ENCODE measurements around the gene MRPS18A. TPM values are rescaled to one million over a fixed set of nuclear protein-coding genes. Genes with fewer than 3 reads are reported as not detected.

Gene MRPS18A
- total RNA-seq, 1 donor from 2014 or later = 41.8 TPM

DNA sequence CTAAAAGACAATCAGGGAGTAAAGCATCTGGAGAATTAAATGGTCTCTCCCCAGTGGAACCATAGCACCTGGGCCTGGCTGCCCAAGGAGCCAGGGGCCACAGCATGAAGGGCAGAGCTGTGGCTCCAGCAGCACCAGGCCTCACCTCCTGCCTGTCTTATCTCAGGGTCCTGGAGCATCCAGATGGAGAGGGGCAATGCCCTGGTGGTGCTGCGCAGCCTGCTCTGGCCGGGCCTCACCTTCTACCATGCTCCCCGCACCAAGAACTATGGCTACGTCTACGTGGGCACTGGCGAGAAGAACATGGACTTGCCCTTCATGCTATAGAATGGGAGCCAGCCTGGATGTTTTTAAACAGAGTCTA lies 17.0 kb downstream of the MRPS18A start:
- TF ChIP-seq, protein P1, sequence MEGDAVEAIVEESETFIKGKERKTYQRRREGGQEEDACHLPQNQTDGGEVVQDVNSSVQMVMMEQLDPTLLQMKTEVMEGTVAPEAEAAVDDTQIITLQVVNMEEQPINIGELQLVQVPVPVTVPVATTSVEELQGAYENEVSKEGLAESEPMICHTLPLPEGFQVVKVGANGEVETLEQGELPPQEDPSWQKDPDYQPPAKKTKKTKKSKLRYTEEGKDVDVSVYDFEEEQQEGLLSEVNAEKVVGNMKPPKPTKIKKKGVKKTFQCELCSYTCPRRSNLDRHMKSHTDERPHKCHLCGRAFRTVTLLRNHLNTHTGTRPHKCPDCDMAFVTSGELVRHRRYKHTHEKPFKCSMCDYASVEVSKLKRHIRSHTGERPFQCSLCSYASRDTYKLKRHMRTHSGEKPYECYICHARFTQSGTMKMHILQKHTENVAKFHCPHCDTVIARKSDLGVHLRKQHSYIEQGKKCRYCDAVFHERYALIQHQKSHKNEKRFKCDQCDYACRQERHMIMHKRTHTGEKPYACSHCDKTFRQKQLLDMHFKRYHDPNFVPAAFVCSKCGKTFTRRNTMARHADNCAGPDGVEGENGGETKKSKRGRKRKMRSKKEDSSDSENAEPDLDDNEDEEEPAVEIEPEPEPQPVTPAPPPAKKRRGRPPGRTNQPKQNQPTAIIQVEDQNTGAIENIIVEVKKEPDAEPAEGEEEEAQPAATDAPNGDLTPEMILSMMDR (IDR thresholded peaks at IDR 0.05; ENCODE audit: borderline replicate concordance) = no peak
- peaks cover 72% of the 10 kb centered on the region for H3K4me1 ChIP-seq
- no peak for DNase-seq
- H3K27me3 ChIP-seq (ENCODE audit: low read depth) = no peaks in the 10 kb centered on the region
- H3K27ac ChIP-seq (replicated peaks) = peak overlapping the region; percentile 89
- intact Hi-C loops (cut with micrococcal nuclease) = no loop called here
- peaks cover 55% of the 10 kb centered on the region for H3K36me3 ChIP-seq
- no peak overlapping the region for H3K4me3 ChIP-seq
- no peaks in the 10 kb centered on the region for H3K9me3 ChIP-seq (replicated peaks)

DNA sequence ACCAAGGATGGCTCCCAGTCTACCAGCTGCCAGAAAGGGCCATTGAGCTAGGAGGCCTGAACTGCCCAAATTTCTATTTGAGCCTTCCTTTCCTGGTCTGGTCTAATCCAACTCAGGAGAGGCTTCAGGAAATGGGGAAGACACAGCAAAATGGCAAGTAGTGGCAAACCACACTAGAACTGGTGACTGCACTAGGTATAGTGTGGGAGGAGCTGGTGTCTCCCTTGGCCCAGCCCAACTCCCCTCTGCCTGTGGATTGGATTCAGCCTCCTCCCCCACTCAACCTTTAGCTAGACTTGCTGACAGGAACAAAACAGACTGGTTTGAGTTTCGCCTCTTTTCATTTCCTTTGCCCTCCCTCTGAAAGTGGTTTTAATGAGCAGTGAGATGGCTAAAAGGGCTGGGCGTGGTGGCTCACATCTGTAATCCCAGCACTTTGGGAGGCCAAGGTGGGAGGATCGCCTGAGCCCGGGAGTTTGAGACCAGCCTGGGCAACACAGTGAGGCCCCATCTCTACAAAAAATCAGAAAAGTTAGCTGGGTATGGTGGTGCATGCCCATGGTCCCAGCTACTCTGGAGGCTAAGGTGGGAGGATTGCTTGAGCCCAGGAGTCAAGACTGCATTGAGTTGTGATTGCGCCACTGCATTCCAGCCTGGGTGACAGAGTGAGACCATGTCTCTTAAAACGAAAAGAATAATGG lies 17.5 kb downstream of the MRPS18A start:
- Histone ChIP-seq H3K27ac (replicated peaks) (peak overlapping the region; percentile 89), H3K4me3 (no peak overlapping the region), H3K36me3 (peaks cover 50% of the 10 kb centered on the region), H3K27me3 (ENCODE audit: low read depth) (no peaks in the 10 kb centered on the region), H3K4me1 (peaks cover 72% of the 10 kb centered on the region), H3K9me3 (replicated peaks) (no peaks in the 10 kb centered on the region)
- intact Hi-C loops (cut with micrococcal nuclease) = loop anchor here (10.0 kb wide), 1 partner anchor 95 kb away; no protein-coding TSS in a partner anchor
- TF ChIP-seq, protein P1 (IDR thresholded peaks at IDR 0.05; ENCODE audit: borderline replicate concordance) = no peak
- DNase-seq = no peak

DNA sequence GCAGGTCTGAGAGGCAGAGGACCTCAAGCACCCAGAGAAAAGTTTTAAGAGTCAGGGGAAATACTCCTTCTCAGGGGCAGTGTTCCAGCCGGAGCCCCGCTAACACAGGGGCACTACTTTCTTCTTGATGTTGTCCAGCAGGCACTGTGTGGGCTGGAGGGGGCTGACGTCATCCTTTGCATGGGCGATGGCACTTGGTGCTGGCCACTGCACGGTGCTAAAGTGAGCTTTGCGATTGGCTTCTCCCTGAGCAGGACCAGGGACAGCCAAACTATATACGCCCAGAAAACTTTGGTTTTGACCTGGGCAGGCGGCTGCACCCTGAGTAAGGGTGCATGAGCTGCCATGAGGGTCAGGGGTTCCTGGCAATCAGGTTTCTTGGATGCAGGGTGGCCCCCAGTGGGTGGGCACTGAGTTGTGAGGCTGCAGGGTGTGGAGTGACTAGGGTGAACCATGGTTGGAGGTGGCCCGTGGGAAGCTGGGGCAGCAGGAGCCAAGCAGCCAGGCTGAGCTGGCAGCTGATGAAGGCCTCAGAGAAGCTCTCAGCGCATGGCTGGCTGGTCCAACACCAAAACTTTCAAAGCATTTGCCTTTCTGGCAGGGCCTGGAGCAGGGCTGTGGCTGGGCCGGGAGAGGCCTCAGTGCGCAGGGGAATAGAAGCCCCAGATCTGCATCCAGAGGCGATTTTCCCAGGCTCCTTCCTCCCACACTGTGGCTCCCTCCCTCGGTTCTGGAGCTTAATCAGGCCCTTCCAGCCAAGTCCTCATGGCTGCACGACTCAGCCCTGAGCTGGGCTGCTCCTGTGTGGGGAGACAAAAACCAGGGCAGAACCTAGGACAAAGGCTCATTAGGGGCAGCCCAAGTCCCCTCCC lies 18.3 kb downstream of the MRPS18A start:
- peak; percentile 81 for DNase-seq
- intact Hi-C loops (cut with micrococcal nuclease) = loop anchor here (10.0 kb wide), 1 partner anchor 96 kb away; no protein-coding TSS in a partner anchor
- Histone ChIP-seq H3K4me3 (no peak overlapping the region), H3K9me3 (replicated peaks) (no peaks in the 10 kb centered on the region), H3K27ac (replicated peaks) (peak overlapping the region; percentile 89), H3K27me3 (ENCODE audit: low read depth) (no peaks in the 10 kb centered on the region), H3K4me1 (peaks cover 72% of the 10 kb centered on the region), H3K36me3 (peaks cover 42% of the 10 kb centered on the region)
- TF ChIP-seq, protein P1 (IDR thresholded peaks at IDR 0.05; ENCODE audit: borderline replicate concordance) = no peak

DNA sequence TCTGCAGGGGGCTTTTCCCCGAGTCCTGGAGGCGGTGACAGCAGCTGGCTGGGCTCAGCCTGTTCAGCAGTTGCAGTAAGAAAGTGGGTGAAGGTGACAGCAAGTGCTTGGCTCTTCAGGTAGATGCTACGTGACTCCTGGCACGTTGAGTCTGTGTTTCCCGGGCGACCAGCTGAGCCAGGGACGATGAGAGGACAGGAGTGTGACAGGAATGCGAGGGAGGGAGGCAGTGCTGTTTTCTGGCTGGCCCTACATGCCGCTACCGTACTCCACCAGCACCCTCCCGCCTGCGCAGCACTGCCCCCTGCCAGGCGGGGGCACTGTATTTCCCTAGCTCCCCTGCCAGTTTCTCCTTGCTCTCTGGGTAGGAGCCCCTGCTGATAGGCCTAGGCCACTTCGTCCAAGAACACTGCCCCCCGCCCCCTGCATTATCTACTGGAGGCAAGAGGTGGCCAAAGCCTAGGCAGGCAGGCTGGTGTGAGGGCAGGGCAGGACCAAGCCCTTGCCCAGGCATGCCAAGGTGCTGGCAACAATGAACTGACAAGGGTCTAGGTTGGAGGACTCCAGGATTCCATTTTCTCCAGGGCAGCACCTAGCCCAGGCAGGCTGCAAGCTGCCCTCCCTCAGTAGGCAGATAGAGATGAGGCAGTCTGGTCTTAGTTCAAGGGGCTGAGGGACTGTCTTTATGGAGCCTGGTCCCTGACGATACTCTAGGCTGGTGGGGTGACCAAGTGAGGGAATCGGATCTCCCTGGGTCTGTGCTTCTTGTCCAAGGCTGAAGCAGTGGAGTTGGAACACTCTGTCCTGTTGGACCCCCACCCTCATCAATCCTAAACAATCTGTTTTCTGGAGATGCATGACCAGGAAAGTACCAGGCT lies 19.2 kb downstream of the MRPS18A start:
- peaks cover 33% of the 10 kb centered on the region for H3K36me3 ChIP-seq
- peaks cover 65% of the 10 kb centered on the region for H3K4me1 ChIP-seq
- H3K9me3 ChIP-seq (replicated peaks) = no peaks in the 10 kb centered on the region
- H3K27me3 ChIP-seq (ENCODE audit: low read depth) = no peaks in the 10 kb centered on the region
- no peak overlapping the region for H3K4me3 ChIP-seq
- DNase-seq = peak; percentile 61
- intact Hi-C loops (cut with micrococcal nuclease) = loop anchor here (10.0 kb wide), 1 partner anchor 96 kb away; no protein-coding TSS in a partner anchor
- peak overlapping the region; percentile 89 for H3K27ac ChIP-seq (replicated peaks)
- TF ChIP-seq, protein P1 (IDR thresholded peaks at IDR 0.05; ENCODE audit: borderline replicate concordance) = peak; percentile 63

Measured in left ventricle myocardium inferior (tissue), 1 donor.